Endothelial cell (in vitro differentiated cells): ENCODE measurements around the gene AP2A2. TPM values are rescaled to one million over a fixed set of nuclear protein-coding genes. Genes with fewer than 3 reads are reported as not detected.

ENCODE experiments used
- DNase-seq: peaks from one replicate; pipeline ENCODE4 v3.0.0; 2021; ENCODE audit warnings: low spot score
- H3K27ac Mint-ChIP-seq: one replicate; pipeline ENCODE4 v1.8.0; 2021; ENCODE audit warnings: mixed read lengths, inconsistent platforms; ENCODE audit not compliant: unreplicated experiment
- H3K27me3 Mint-ChIP-seq: one replicate; pipeline ENCODE4 v1.8.0; 2021; ENCODE audit warnings: mild to moderate bottlenecking, moderate library complexity, mixed read lengths, inconsistent platforms; ENCODE audit not compliant: unreplicated experiment
- H3K36me3 Mint-ChIP-seq: one replicate; pipeline ENCODE4 v1.8.0; 2021; ENCODE audit warnings: mild to moderate bottlenecking, low read depth, mixed read lengths, inconsistent platforms; ENCODE audit not compliant: unreplicated experiment
- H3K4me1 Mint-ChIP-seq: one replicate; pipeline ENCODE4 v1.8.0; 2021; ENCODE audit warnings: mild to moderate bottlenecking, mixed read lengths, inconsistent platforms; ENCODE audit not compliant: unreplicated experiment
- H3K4me3 Mint-ChIP-seq: one replicate; pipeline ENCODE4 v1.8.0; 2021; ENCODE audit warnings: mild to moderate bottlenecking, mixed read lengths, inconsistent platforms; ENCODE audit not compliant: unreplicated experiment
- H3K9me3 Mint-ChIP-seq: one replicate; pipeline ENCODE4 v1.8.0; 2021; ENCODE audit warnings: mixed read lengths, inconsistent platforms; ENCODE audit not compliant: unreplicated experiment
- CTCF ChIP-seq: fragments of 200-600 bp; sonication (generic); IDR thresholded peaks from one replicate; pipeline ENCODE4 v1.5.0; 2021; ENCODE audit warnings: antibody characterized with exemption; ENCODE audit not compliant: unreplicated experiment
- total RNA-seq: library from RNA; stranded (reverse); fragmentation: NEBNext Ultra II Directional; extraction: Animal tissue kit (Norgen Biotek cat#: 25700); gene quantifications from one replicate; pipeline ENCODE4 v1.2.1, GENCODE V29; 2021; ENCODE audit not compliant: unreplicated experiment

AP2A2 gene
- total RNA-seq, 1 donor from 2014 or later: 287 TPM

- Mint-ChIP-seq H3K27ac (no peak overlapping the region), H3K36me3 (peaks cover 4% of the 10 kb centered on the region), H3K4me3 (no peak overlapping the region), H3K9me3 (no peaks in the 10 kb centered on the region), H3K4me1 (peaks cover 6% of the 10 kb centered on the region), H3K27me3 (peaks cover 24% of the 10 kb centered on the region)
- no peak for DNase-seq
- no peak for TF ChIP-seq CTCF
Observed at GRCh38 chr11:1039481-1040427, 114.1 kb downstream of the AP2A2 start.

GRCh38 chr11:1040428-1041148, 114.9 kb downstream of the AP2A2 start:
- peaks cover 9% of the 10 kb centered on the region for H3K36me3 Mint-ChIP-seq
- peaks cover 22% of the 10 kb centered on the region for H3K27me3 Mint-ChIP-seq
- peaks cover 6% of the 10 kb centered on the region for H3K4me1 Mint-ChIP-seq
- no peak for TF ChIP-seq CTCF
- H3K4me3 Mint-ChIP-seq: no peak overlapping the region
- H3K27ac Mint-ChIP-seq: no peak overlapping the region
- no peaks in the 10 kb centered on the region for H3K9me3 Mint-ChIP-seq
- DNase-seq: no peak

- Mint-ChIP-seq H3K4me3 (no peak overlapping the region), H3K27ac (no peak overlapping the region), H3K4me1 (peaks cover 6% of the 10 kb centered on the region), H3K36me3 (peaks cover 9% of the 10 kb centered on the region), H3K9me3 (no peaks in the 10 kb centered on the region), H3K27me3 (peaks cover 22% of the 10 kb centered on the region)
- TF ChIP-seq CTCF: no peak
- no peak for DNase-seq
Observed at GRCh38 chr11:1041149-1041467, 115.4 kb downstream of the AP2A2 start.

GRCh38 chr11:1041471-1041870, 115.8 kb downstream of the AP2A2 start:
- H3K4me3 Mint-ChIP-seq: no peak overlapping the region
- no peak for TF ChIP-seq CTCF
- no peaks in the 10 kb centered on the region for H3K9me3 Mint-ChIP-seq
- peaks cover 24% of the 10 kb centered on the region for H3K27me3 Mint-ChIP-seq
- DNase-seq: no peak
- peaks cover 9% of the 10 kb centered on the region for H3K36me3 Mint-ChIP-seq
- H3K27ac Mint-ChIP-seq: no peak overlapping the region
- peaks cover 6% of the 10 kb centered on the region for H3K4me1 Mint-ChIP-seq
